Coronary artery (tissue), 2 donors: ENCODE measurements around the gene MAN1A1.
A peak's percentile ranks its signal among the peaks of the same experiment; 100 is the strongest.
"Not testable (repeated sequence)": the region's sequence is repeated elsewhere in the genome, so short reads cannot be mapped to it uniquely, and the experiment has no call there.

ENCODE experiments used
- DNase-seq: peaks from one replicate; pipeline ENCODE4 v3.0.0-alpha.2; 2017; ENCODE audit warnings: low spot score
- H3K27ac ChIP-seq, 2 donors: fragments of 200-600 bp; sonication (generic); one replicate each; pipeline ENCODE4 v1.5.1; 2016 to 2019
- H3K4me3 ChIP-seq: fragments of 200-600 bp; sonication (generic); 2 replicates; pipeline ENCODE4 v1.5.1; 2016; ENCODE audit warnings: mild to moderate bottlenecking, moderate library complexity
- TF ChIP-seq, protein P1 (sequence below): fragments of 200-600 bp; sonication (generic); IDR thresholded peaks from one replicate; pipeline ENCODE4 v1.5.1; 2019; ENCODE audit warnings: antibody characterized with exemption

The MAN1A1 gene

DNA sequence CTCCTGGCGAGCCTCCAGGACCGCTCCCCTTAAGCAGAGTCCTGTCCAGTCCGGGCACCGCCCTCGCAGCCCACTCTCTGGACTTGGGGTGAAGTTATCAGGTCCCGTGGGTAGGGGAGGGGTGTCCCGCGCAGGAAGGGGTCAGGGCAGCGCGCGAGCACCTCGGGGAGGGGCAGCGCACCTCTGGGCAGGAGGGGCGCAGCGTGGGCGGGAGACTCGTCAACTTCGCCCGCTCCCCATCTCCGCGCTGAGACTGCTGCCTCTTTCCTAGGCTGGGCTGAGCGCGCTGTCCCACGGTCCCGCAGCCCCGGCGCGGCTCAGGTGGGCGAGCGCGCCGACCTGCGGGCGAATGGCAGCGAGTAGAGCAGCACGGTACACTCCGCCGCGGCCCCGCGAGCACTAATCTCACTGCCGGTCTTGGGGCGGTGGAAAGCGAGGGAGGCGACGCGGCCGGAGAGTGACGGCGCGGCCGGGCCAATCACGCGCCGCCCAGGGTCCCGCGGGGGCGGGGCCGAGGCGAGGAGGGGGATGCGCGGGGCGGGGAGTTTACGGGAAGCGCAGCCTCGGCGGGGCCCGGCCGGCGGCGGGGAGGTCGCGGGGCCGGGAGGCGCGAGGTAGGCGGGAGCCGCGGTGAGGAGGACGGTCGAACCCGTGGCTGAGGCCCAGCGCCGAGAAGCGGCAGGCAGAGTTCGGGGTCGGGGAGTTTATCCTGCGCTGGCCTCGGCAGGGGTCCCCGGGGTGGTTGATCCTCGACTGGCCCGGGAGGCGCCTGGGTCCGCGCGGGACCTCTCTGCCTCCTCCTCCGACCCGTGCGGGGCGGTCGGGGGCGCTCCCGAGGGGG is at the start of gene MAN1A1:
TSS of gene MAN1A1 (minus strand) at position 401 of the 841 bp plus-strand sequence. CDS start 696 bp downstream, outside the sequence.
- Histone ChIP-seq H3K27ac (peak within 1 kb of the TSS; percentile 95 to 97), H3K4me3 (peak within 1 kb of the TSS; percentile 95)
- TF ChIP-seq, protein P1, sequence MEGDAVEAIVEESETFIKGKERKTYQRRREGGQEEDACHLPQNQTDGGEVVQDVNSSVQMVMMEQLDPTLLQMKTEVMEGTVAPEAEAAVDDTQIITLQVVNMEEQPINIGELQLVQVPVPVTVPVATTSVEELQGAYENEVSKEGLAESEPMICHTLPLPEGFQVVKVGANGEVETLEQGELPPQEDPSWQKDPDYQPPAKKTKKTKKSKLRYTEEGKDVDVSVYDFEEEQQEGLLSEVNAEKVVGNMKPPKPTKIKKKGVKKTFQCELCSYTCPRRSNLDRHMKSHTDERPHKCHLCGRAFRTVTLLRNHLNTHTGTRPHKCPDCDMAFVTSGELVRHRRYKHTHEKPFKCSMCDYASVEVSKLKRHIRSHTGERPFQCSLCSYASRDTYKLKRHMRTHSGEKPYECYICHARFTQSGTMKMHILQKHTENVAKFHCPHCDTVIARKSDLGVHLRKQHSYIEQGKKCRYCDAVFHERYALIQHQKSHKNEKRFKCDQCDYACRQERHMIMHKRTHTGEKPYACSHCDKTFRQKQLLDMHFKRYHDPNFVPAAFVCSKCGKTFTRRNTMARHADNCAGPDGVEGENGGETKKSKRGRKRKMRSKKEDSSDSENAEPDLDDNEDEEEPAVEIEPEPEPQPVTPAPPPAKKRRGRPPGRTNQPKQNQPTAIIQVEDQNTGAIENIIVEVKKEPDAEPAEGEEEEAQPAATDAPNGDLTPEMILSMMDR, result no peak
- peak; percentile 91 for DNase-seq

GRCh38 chr6:119395192-119395591 is 45.6 kb upstream of the MAN1A1 start:
- no peak overlapping the region for H3K4me3 ChIP-seq

DNA sequence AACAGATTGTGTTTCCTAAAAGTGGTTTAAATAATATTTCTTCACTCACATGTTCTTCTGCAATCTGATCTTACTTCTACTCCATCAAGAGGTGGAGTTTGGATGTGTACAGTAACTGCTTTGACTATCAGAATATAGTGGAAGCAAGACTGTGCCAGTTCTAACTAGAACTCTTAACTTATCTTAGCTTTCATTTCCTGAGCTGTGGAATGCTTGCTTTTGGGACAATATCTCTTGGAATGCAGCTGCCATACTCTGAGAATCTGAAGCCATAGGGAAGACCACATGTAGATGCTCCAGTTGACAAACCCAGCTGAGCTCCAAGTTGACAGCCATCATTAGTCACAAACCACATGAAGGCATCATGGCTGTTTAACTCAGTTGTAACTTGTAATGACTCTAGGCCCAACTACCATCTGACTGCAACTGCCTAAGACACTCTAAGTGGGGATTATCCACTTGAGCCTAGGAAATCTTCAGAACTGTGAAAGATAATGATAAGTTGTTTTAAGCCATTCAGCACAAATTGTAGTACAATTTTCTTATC is 40.8 kb upstream of the MAN1A1 start:
- Histone ChIP-seq H3K27ac (no peak overlapping the region), H3K4me3 (no peak overlapping the region)
- DNase-seq, result no peak
- TF ChIP-seq, protein P1, result no peak

More at GRCh38 chr6:119395192-119395591, 45.6 kb upstream of the MAN1A1 start:
- no peak for DNase-seq
- TF ChIP-seq, protein P1, result no peak
- no peak overlapping the region for H3K27ac ChIP-seq

DNA sequence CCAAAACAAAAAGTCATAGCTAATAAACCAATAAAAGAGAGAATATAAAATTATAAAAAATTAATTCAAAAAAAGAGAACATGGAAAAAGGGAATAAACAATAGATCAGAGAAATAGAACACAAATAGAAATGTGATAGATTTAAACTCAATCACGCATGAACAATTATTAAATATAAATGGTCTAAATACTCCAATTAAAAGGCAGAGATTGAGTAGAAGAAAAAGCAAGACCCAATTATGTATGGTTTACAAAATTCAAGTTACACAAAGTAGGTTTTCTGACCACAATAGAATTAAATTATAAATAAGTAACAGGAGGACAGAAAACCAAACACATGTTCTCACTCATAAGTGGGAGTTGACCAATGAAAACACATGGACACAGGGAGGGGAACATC is 36.4 kb upstream of the MAN1A1 start:
- no peak overlapping the region for H3K4me3 ChIP-seq
- DNase-seq, result no peak
- TF ChIP-seq, protein P1, result no peak
- no peak overlapping the region for H3K27ac ChIP-seq

- TF ChIP-seq, protein P1, result no peak
Measured at GRCh38 chr6:119384444-119384843, 34.9 kb upstream of the MAN1A1 start.

DNA sequence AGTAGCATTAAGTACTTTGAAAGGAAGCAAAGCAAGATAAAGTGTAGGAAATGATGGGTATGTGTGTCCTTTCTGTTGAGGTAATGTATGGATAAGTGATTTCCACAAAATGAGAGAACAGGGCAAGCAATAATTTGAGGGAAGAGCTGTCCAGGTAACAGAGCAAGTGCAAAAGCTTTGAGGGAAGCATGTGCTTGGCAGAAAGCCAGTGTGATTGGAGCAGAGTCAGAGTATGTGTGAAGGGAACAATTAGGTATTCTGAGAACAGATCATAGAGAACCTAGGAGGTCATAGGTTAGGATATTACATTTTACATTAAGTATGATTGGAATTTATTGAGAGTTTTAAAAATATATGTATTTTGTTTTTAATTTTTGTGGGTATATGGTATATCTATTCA is 30.2 kb upstream of the MAN1A1 start:
- DNase-seq, result no peak
- Histone ChIP-seq H3K27ac (no peak overlapping the region), H3K4me3 (no peak overlapping the region)
- TF ChIP-seq, protein P1, result no peak

More at GRCh38 chr6:119384444-119384843, 34.9 kb upstream of the MAN1A1 start:
- Histone ChIP-seq H3K4me3 (no peak overlapping the region), H3K27ac (no peak overlapping the region)
- no peak for DNase-seq

- H3K4me3 ChIP-seq, H3K27ac ChIP-seq, DNase-seq: not testable (repeated sequence)
Measured at GRCh38 chr6:119377043-119377442, 27.5 kb upstream of the MAN1A1 start.
